DND-41 (cell line): ENCODE data around the gene HOXA5.

Experiments
- EZH2 ChIP-seq: IDR thresholded peaks from 3 replicates; pipeline ENCODE4 v1.6.1; 2012; ENCODE audit warnings: borderline replicate concordance, low read depth, mild to moderate bottlenecking, moderate library complexity, low read length, inconsistent platforms; ENCODE audit not compliant: severe bottlenecking
- TF ChIP-seq, protein P1 (sequence below): IDR thresholded peaks from 2 replicates; pipeline ENCODE4 v1.5.1; 2012; ENCODE audit warnings: borderline replicate concordance, low read length, moderate library complexity, mild to moderate bottlenecking; ENCODE audit not compliant: poor library complexity, severe bottlenecking; ENCODE audit errors: extremely low read depth

DNA sequence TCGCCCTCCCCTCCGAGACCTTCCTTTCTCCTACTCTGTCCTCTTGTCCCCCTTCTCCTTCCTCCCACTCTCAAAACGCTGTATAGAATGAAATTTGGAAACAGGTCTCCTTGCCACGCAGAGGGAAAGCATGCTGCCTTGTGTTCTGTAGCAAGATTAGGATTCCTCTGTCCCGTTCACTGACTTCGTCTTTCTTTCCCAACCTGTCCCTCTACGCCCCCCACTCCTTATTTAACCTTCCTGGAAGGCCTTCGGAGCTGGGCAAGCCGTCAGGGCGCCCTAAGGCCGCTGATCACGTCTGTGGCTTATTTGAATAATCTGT lies 20.5 kb upstream of the HOXA5 start:
- TF ChIP-seq, protein P1, sequence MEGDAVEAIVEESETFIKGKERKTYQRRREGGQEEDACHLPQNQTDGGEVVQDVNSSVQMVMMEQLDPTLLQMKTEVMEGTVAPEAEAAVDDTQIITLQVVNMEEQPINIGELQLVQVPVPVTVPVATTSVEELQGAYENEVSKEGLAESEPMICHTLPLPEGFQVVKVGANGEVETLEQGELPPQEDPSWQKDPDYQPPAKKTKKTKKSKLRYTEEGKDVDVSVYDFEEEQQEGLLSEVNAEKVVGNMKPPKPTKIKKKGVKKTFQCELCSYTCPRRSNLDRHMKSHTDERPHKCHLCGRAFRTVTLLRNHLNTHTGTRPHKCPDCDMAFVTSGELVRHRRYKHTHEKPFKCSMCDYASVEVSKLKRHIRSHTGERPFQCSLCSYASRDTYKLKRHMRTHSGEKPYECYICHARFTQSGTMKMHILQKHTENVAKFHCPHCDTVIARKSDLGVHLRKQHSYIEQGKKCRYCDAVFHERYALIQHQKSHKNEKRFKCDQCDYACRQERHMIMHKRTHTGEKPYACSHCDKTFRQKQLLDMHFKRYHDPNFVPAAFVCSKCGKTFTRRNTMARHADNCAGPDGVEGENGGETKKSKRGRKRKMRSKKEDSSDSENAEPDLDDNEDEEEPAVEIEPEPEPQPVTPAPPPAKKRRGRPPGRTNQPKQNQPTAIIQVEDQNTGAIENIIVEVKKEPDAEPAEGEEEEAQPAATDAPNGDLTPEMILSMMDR = no peak
- no peak for TF ChIP-seq EZH2
